ENCODE data around the gene ABCA3. TPM values are rescaled to one million over a fixed set of nuclear protein-coding genes. Genes with fewer than 3 reads are reported as not detected.
"Not testable (repeated sequence)": the region's sequence is repeated elsewhere in the genome, so short reads cannot be mapped to it uniquely, and the experiment has no call there.

ABCA3 gene
- polyA plus RNA-seq, 1 experiment = 3.8 TPM

GRCh38 chr16:2267913-2268666, 72.4 kb downstream of the ABCA3 start, which contains the start of gene RNPS1:
Gene RNPS1, minus strand, starts transcription at chr16:2268126. Its CDS starts 3,483 bp downstream, at chr16:2264643.
- CTCF ChIA-PET = interaction anchor here (0.6 to 0.9 kb wide), 2 partner anchors 16 to 22 kb away, joined by 3 to 4 read pairs; no protein-coding TSS in a partner anchor
- Histone ChIP-seq H3K4me3 (ENCODE audit: low read depth, low read length) (peak within 1 kb of the TSS; percentile 74), H3K27me3 (ENCODE audit: control insufficient read depth, insufficient read depth, low read length) (no peaks in the 10 kb centered on the region), H3K36me3 (ENCODE audit: control insufficient read depth, insufficient read depth, low read length) (peaks cover 12% of the 10 kb centered on the region)
- no peak for TF ChIP-seq CTCF (IDR thresholded peaks at IDR 0.05; ENCODE audit: insufficient read depth, low read depth, low read length)
- DNase-seq (ENCODE audit: low read depth) = peak; percentile 46
- POLR2A ChIA-PET = no interaction called here

GRCh38 chr16:2267505-2267912, 73.0 kb downstream of the ABCA3 start:
- H3K4me3 ChIP-seq (ENCODE audit: low read depth, low read length) = peak overlapping the region; percentile 74
- peaks cover 13% of the 10 kb centered on the region for H3K36me3 ChIP-seq (ENCODE audit: control insufficient read depth, insufficient read depth, low read length)
- CTCF ChIA-PET; POLR2A ChIA-PET; H3K27me3 ChIP-seq (ENCODE audit: control insufficient read depth, insufficient read depth, low read length); DNase-seq (ENCODE audit: low read depth): not testable (repeated sequence)

DNA sequence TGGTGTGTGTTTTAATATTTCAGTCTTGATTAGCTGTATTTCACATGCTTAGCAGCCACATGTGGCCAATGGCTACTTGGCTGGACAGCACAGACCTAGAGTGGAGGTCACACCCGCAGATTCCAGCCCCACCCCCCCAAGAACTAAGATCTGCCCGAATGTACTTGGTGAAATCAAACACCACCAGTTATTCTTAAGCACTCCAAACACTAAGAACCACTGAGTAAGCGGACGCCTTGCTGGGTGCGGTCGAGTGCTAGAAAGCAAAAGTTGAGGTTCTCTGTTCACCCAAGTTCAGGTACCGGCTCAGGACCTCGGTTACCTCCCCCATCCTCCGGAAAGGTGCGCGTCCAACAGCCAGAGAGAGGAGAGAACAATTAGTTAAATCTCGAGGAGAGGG, 73.6 kb downstream of the ABCA3 start:
- POLR2A ChIA-PET; DNase-seq (ENCODE audit: low read depth); H3K27me3 ChIP-seq (ENCODE audit: control insufficient read depth, insufficient read depth, low read length); CTCF ChIA-PET: not testable (repeated sequence)
- H3K4me3 ChIP-seq (ENCODE audit: low read depth, low read length) = peak overlapping the region; percentile 74
- peaks cover 13% of the 10 kb centered on the region for H3K36me3 ChIP-seq (ENCODE audit: control insufficient read depth, insufficient read depth, low read length)

GRCh38 chr16:2263026-2263425, 77.5 kb downstream of the ABCA3 start:
- DNase-seq (ENCODE audit: low read depth); POLR2A ChIA-PET; H3K4me3 ChIP-seq (ENCODE audit: low read depth, low read length); CTCF ChIA-PET; H3K27me3 ChIP-seq (ENCODE audit: control insufficient read depth, insufficient read depth, low read length): not testable (repeated sequence)
- peaks cover 17% of the 10 kb centered on the region for H3K36me3 ChIP-seq (ENCODE audit: control insufficient read depth, insufficient read depth, low read length)

DNA sequence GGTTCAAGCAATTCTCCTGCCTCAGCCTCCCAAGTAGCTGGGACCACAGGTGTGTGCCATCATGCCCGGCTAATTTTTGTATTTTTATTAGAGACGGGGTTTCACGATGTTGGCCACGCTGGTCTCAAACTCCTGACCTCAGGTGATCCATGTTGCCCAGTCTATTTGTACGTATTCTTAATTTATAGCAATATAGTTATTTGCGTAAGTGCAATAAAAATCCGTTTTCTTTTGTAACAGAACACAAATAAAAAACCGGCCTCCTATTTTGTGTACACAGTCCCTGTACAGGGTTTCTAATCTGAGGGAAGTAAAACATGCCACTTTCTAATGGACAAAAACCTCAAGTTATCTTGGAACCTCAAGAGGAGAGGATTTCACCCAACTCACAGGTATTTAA, 80.3 kb downstream of the ABCA3 start:
- H3K27me3 ChIP-seq (ENCODE audit: control insufficient read depth, insufficient read depth, low read length) = no peaks in the 10 kb centered on the region
- no peak for DNase-seq (ENCODE audit: low read depth)
- H3K36me3 ChIP-seq (ENCODE audit: control insufficient read depth, insufficient read depth, low read length) = peaks cover 26% of the 10 kb centered on the region
- CTCF ChIA-PET = no interaction called here
- POLR2A ChIA-PET = no interaction called here
- H3K4me3 ChIP-seq (ENCODE audit: low read depth, low read length) = no peak overlapping the region
- no peak for TF ChIP-seq CTCF (IDR thresholded peaks at IDR 0.05; ENCODE audit: insufficient read depth, low read depth, low read length)

- POLR2A ChIA-PET; DNase-seq (ENCODE audit: low read depth); H3K27me3 ChIP-seq (ENCODE audit: control insufficient read depth, insufficient read depth, low read length); H3K4me3 ChIP-seq (ENCODE audit: low read depth, low read length): not testable (repeated sequence)
- CTCF ChIA-PET = interaction anchor here (1.1 kb wide), 1 partner anchor 31 kb away, joined by 3 read pairs; no protein-coding TSS in a partner anchor
- H3K36me3 ChIP-seq (ENCODE audit: control insufficient read depth, insufficient read depth, low read length) = peaks cover 29% of the 10 kb centered on the region
Observed at GRCh38 chr16:2258530-2258929, 82.0 kb downstream of the ABCA3 start.

GRCh38 chr16:2257726-2258125, 82.8 kb downstream of the ABCA3 start:
- ChIA-PET POLR2A (no interaction called here), CTCF (no interaction called here)
- H3K27me3 ChIP-seq (ENCODE audit: control insufficient read depth, insufficient read depth, low read length) = no peaks in the 10 kb centered on the region
- TF ChIP-seq CTCF (IDR thresholded peaks at IDR 0.05; ENCODE audit: insufficient read depth, low read depth, low read length) = no peak
- H3K4me3 ChIP-seq (ENCODE audit: low read depth, low read length) = no peak overlapping the region
- DNase-seq (ENCODE audit: low read depth) = no peak
- H3K36me3 ChIP-seq (ENCODE audit: control insufficient read depth, insufficient read depth, low read length) = peaks cover 27% of the 10 kb centered on the region
